Left lung (tissue), 10 donors: ENCODE data around the gene CCDC93. TPM values are rescaled to one million over a fixed set of nuclear protein-coding genes. Genes with fewer than 3 reads are reported as not detected.

Source experiments
- ATAC-seq: fragments of 200-7000 bp; cut with Tn5 transposase; one replicate; pipeline ENCODE4 v1.9.1; 2020; ENCODE audit warnings: moderate library complexity
- DNase-seq, 4 donors: peaks; one replicate each; pipeline ENCODE4 v3.0.0-alpha.2; 2013 to 2020
- H3K27ac ChIP-seq, 2 donors: fragments of 200-600 bp; sonication (generic) in 1 of 2; one replicate each; pipeline versions ENCODE4 v1.5.0 to v1.8.0; 2020 to 2021
- H3K27me3 ChIP-seq, 2 donors: fragments of 200-600 bp; sonication (generic) in 1 of 2; one replicate each; pipeline versions ENCODE4 v1.5.0 to v1.8.0; 2020 to 2021
- H3K36me3 ChIP-seq, 2 donors: fragments of 200-600 bp; sonication (generic) in 1 of 2; one replicate each; pipeline versions ENCODE4 v1.5.0 to v1.8.0; 2020 to 2021
- H3K4me1 ChIP-seq, 2 donors: fragments of 200-600 bp; one replicate each; pipeline ENCODE4 v1.8.0; 2021
- H3K4me3 ChIP-seq, 2 donors: fragments of 200-600 bp; sonication (generic) in 1 of 2; one replicate each; pipeline versions ENCODE4 v1.5.0 to v1.8.0; 2020 to 2021; ENCODE audit warnings: mild to moderate bottlenecking in 1 of 2
- H3K9me3 ChIP-seq, 2 donors: fragments of 200-600 bp; sonication (generic) in 1 of 2; one replicate each; pipeline versions ENCODE4 v1.5.0 to v1.8.0; 2020 to 2021
- CTCF ChIP-seq, 2 donors: fragments of 200-600 bp; sonication (generic) in 1 of 2; IDR thresholded peaks; one replicate each; pipeline versions ENCODE4 v1.5.0 to v1.8.0; 2021; ENCODE audit warnings: antibody characterized with exemption in 2 of 2
- intact Hi-C, 2 donors: fragments of 100-400 bp; cut with DNase I; formaldehyde crosslinking; loops; one replicate each; pipeline versions ENCODE4 v1.11.2 to v1.14.2; 2022
- polyA plus RNA-seq, 6 donors: library from polyadenylated mRNA; unstranded; fragments of 120-200 nt; gene quantifications; one replicate each; pipeline ENCODE4 v1.2.1, GENCODE V29; 2013; ENCODE audit not compliant: insufficient read length in 6 of 6
- total RNA-seq, 2 donors: library from RNA; stranded (reverse); fragmentation: NEBNext Ultra II Directional; extraction: Animal tissue kit (Norgen Biotek cat#: 25700); gene quantifications; one replicate each; pipeline ENCODE4 v1.2.1, GENCODE V29; 2021
- donor health status: DM: no; HTN: yes; CAD: no.
- donor health status: DM: no; HTN: no; CAD: no.

CCDC93 gene
- total and polyA plus RNA-seq, 8 donors, result 30.2 to 56.8 (median 48.6) TPM

- H3K9me3 ChIP-seq, result no peaks in the 10 kb centered on the region
- no peak overlapping the region for H3K4me3 ChIP-seq
- peaks cover 0 to 94% of the 10 kb centered on the region in 2 donors for H3K36me3 ChIP-seq
- no peak for TF ChIP-seq CTCF (IDR thresholded peaks at IDR 0.05)
- H3K27me3 ChIP-seq, result no peaks in the 10 kb centered on the region
- no peaks in the 10 kb centered on the region for H3K4me1 ChIP-seq
- DNase-seq, result no peak
- ATAC-seq, result no peak
- intact Hi-C loops, result no loop called here
- H3K27ac ChIP-seq, result no peak overlapping the region
Observed at GRCh38 chr2:117973498-117974082, 40.3 kb downstream of the CCDC93 start.

GRCh38 chr2:117972476-117973123, 41.3 kb downstream of the CCDC93 start:
- intact Hi-C loops, result no loop called here
- H3K27me3 ChIP-seq, result no peaks in the 10 kb centered on the region
- peaks cover 0 to 94% of the 10 kb centered on the region in 2 donors for H3K36me3 ChIP-seq
- no peak for TF ChIP-seq CTCF (IDR thresholded peaks at IDR 0.05)
- H3K4me1 ChIP-seq, result no peaks in the 10 kb centered on the region
- H3K4me3 ChIP-seq, result no peak overlapping the region
- ATAC-seq (peak; percentile 59), DNase-seq (no peak)
- H3K9me3 ChIP-seq, result no peaks in the 10 kb centered on the region
- H3K27ac ChIP-seq, result no peak overlapping the region

GRCh38 chr2:117968722-117969121, 45.1 kb downstream of the CCDC93 start:
- no peaks in the 10 kb centered on the region for H3K27me3 ChIP-seq
- no peaks in the 10 kb centered on the region for H3K9me3 ChIP-seq
- DNase-seq, result no peak
- intact Hi-C loops, result no loop called here
- H3K27ac ChIP-seq, result no peak overlapping the region
- H3K4me1 ChIP-seq, result peaks cover 0 to 9% of the 10 kb centered on the region in 2 donors
- ATAC-seq, result no peak
- no peak overlapping the region for H3K4me3 ChIP-seq
- no peak for TF ChIP-seq CTCF (IDR thresholded peaks at IDR 0.05)
- H3K36me3 ChIP-seq, result peaks cover 0 to 87% of the 10 kb centered on the region in 2 donors

GRCh38 chr2:117967977-117968718, 45.7 kb downstream of the CCDC93 start:
- H3K4me3 ChIP-seq, result no peak overlapping the region
- H3K9me3 ChIP-seq, result no peaks in the 10 kb centered on the region
- DNase-seq (no peak), ATAC-seq (peak; percentile 33)
- H3K27me3 ChIP-seq, result no peaks in the 10 kb centered on the region
- no peak for TF ChIP-seq CTCF (IDR thresholded peaks at IDR 0.05)
- no peak overlapping the region for H3K27ac ChIP-seq
- H3K36me3 ChIP-seq, result peaks cover 0 to 82% of the 10 kb centered on the region in 2 donors
- intact Hi-C loops, result no loop called here
- peaks cover 0 to 9% of the 10 kb centered on the region in 2 donors for H3K4me1 ChIP-seq

- Histone ChIP-seq H3K4me3 (no peak overlapping the region), H3K36me3 (peaks cover 0 to 69% of the 10 kb centered on the region in 2 donors)
- no peak for ATAC-seq
Observed at GRCh38 chr2:117963446-117963845, 50.4 kb downstream of the CCDC93 start.

More at GRCh38 chr2:117963446-117963845, 50.4 kb downstream of the CCDC93 start:
- H3K4me1 ChIP-seq, result peaks cover 0 to 15% of the 10 kb centered on the region in 2 donors
- no peak for DNase-seq
- no peaks in the 10 kb centered on the region for H3K27me3 ChIP-seq
- intact Hi-C loops, result no loop called here
- TF ChIP-seq CTCF (IDR thresholded peaks at IDR 0.05), result no peak
- H3K27ac ChIP-seq, result no peak overlapping the region
- H3K9me3 ChIP-seq, result no peaks in the 10 kb centered on the region
